ENCODE data around the gene TMEM135. TPM values are rescaled to one million over a fixed set of nuclear protein-coding genes. Genes with fewer than 3 reads are reported as not detected.

The TMEM135 gene
- total RNA-seq, 1 donor: 30.0 TPM

- TF ChIP-seq CTCF (IDR thresholded peaks at IDR 0.05; ENCODE audit: insufficient read depth, low read length): no peak
- no peak overlapping the region for H3K4me3 ChIP-seq (ENCODE audit: low read depth, low read length)
- no peak for DNase-seq (ENCODE audit: low read depth)
Observed at GRCh38 chr11:87046824-87047223, 9.1 kb downstream of the TMEM135 start.

DNA sequence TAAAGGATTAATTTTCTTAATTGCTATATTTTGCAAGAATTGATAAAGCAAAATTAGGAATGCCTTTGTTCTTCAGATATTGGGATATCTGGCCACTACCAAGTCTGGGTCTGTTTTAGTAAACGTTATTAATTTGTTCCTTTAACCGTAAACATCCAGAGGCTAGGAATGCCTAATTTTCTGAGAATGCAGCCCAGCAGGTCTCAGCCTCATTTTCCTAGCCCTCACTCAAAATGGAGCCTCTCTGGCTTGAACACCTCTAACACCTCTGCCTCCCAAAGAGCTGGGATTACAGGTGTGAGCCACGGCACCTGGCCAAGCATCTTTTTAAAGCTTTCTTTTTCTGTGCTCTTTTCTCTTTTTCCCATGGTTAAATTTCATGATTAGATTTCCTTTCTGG lies 18.4 kb downstream of the TMEM135 start:
- DNase-seq (ENCODE audit: low read depth): no peak
- H3K4me3 ChIP-seq (ENCODE audit: low read depth, low read length): no peak overlapping the region
- no peak for TF ChIP-seq CTCF (IDR thresholded peaks at IDR 0.05; ENCODE audit: insufficient read depth, low read length)

DNA sequence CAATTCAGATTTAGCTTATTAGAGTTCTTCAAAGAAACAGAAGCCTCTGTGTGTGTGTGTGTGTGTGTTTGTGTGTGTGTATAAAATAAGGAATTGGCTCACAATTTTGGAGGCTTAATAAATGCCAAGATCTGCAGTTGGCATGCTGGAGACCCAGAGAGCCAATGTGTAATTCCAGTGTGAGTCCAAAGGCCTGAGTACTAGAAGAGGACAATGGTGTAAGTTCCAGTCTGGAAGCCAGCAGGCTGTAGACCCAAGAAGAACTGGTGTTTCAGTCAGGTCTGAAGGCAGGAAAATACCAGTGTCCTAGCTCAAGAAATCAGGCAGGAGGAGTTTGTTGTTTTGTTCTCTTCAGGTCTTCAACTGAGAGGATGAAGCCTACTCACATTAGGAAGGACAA lies 20.0 kb downstream of the TMEM135 start:
- no peak for TF ChIP-seq CTCF (IDR thresholded peaks at IDR 0.05; ENCODE audit: insufficient read depth, low read length)
- DNase-seq (ENCODE audit: low read depth): no peak
- H3K4me3 ChIP-seq (ENCODE audit: low read depth, low read length): no peak overlapping the region

DNA sequence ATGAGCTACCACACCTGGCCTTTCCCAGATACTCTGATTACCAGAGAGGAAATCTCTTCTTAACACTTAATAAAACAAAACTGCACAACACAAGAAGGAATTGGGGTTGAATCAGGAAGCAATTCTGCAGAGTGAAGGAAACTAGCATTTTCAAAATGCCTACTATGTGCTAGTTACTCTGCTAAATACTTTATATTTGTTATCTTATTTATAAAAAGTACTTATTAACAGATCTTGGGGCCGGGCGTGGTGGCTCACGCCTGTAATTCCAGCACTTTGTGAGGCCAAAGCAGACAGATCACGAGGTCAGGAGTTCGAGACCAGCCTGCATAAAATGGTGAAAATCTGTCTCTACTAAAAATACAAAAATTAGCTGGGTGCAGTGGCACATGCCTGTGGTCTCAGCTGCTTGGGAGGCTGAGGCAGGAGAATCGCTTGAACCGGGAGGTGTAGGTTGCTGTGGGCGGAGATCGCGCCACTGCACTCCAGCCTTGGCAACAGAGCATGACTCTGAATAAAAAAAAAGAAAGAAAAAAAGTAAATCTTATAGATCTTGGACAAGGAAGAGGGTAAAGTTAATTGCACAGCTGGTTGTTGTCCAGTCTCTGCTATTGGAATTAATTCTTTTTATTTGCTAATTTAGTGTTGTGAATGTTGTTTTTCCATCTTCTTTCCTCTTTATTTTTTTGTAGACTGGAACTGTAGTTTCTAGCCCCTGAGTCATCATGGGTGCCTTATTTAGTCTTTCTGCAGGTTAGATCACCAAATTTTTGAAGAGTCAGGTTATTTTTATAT lies 22.1 kb downstream of the TMEM135 start:
- no peak overlapping the region for H3K4me3 ChIP-seq (ENCODE audit: low read depth, low read length)
- no peak for DNase-seq (ENCODE audit: low read depth)
- no peak for TF ChIP-seq CTCF (IDR thresholded peaks at IDR 0.05; ENCODE audit: insufficient read depth, low read length)

GRCh38 chr11:87061766-87062165 lies 24.0 kb downstream of the TMEM135 start:
- no peak overlapping the region for H3K4me3 ChIP-seq (ENCODE audit: low read depth, low read length)
- DNase-seq (ENCODE audit: low read depth): no peak
- TF ChIP-seq CTCF (IDR thresholded peaks at IDR 0.05; ENCODE audit: insufficient read depth, low read length): no peak

- no peak for TF ChIP-seq CTCF (IDR thresholded peaks at IDR 0.05; ENCODE audit: insufficient read depth, low read length)
- H3K4me3 ChIP-seq (ENCODE audit: low read depth, low read length): no peak overlapping the region
- DNase-seq (ENCODE audit: low read depth): no peak
Observed at GRCh38 chr11:87063982-87064381, 26.2 kb downstream of the TMEM135 start.

DNA sequence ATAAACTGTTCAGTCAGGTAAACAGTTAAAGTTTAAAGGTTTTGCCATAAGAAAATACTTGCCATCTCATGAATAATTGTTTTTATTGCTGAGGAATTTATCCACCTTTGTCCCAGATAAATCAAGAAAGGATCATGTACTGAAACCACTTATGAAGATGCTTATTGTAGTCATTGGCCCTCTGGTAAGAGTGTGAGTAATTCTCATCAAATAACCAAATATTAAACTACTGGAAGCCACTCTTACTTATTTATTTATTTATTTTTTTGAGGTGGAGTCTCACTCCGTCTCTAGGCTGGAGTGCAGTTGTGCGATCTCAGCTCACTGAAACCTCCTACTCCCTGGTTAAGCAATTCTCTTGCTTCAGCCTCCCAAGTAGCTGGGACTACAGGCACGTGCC lies 35.1 kb downstream of the TMEM135 start:
- no peak for DNase-seq (ENCODE audit: low read depth)
- no peak overlapping the region for H3K4me3 ChIP-seq (ENCODE audit: low read depth, low read length)
- TF ChIP-seq CTCF (IDR thresholded peaks at IDR 0.05; ENCODE audit: insufficient read depth, low read length): no peak

Data from fibroblast of the aortic adventitia (primary cell).